NB4 (cell line): ENCODE results near the gene MRM3.

Source experiments
- CTCF ChIP-seq: IDR thresholded peaks from one replicate; pipeline ENCODE4 v1.5.1; 2012; ENCODE audit warnings: low read depth, low read length
- MAX ChIP-seq: IDR thresholded peaks from 2 replicates; pipeline ENCODE4 v1.6.1; 2011; ENCODE audit warnings: low read depth, low read length
- POLR2A ChIP-seq: IDR thresholded peaks from 2 replicates; pipeline ENCODE4 v1.6.1; 2011; ENCODE audit warnings: mild to moderate bottlenecking; ENCODE audit not compliant: insufficient read length; ENCODE audit errors: extremely low read depth

GRCh38 chr17:801660-802059, 19.5 kb downstream of the MRM3 start:
- TF ChIP-seq CTCF: no peak
- TF ChIP-seq MAX: no peak
- TF ChIP-seq POLR2A: no peak
